ENCODE data around the gene NAT10. TPM values are rescaled to one million over a fixed set of nuclear protein-coding genes. Genes with fewer than 3 reads are reported as not detected.
"Not testable (repeated sequence)": the region's sequence is repeated elsewhere in the genome, so short reads cannot be mapped to it uniquely, and the experiment has no call there.

The NAT10 gene
- total RNA-seq, 1 experiment from 2014 or later, result 48.7 TPM

- no peak for TF ChIP-seq EZH2 (IDR thresholded peaks at IDR 0.05; ENCODE audit: low read length, unreplicated experiment)
- no peak for TF ChIP-seq EZH2phosphoT487 (IDR thresholded peaks at IDR 0.05; ENCODE audit: borderline replicate concordance, low read length)
- no peak for TF ChIP-seq CTCF (conservative IDR thresholded peaks at IDR 0.05; ENCODE audit: low read depth, low read length)
- Histone ChIP-seq H3K9me3 (ENCODE audit: low read length) (no peaks in the 10 kb centered on the region), H3K9me2 (replicated peaks; ENCODE audit: low read length) (no peaks in the 10 kb centered on the region), H3K4me3 (ENCODE audit: low read length) (no peak overlapping the region), H3K79me2 (ENCODE audit: low read length) (peaks cover 99% of the 10 kb centered on the region), H3K27me3 (ENCODE audit: low read length) (no peaks in the 10 kb centered on the region), H4K20me1 (ENCODE audit: low read length) (peaks cover 68% of the 10 kb centered on the region), H2AFZ (ENCODE audit: low read length) (no peak overlapping the region), H3K4me1 (ENCODE audit: insufficient read depth, low read length) (no peaks in the 10 kb centered on the region), H3F3A (ENCODE audit: low read length, unreplicated experiment) (no peaks in the 10 kb centered on the region), H3K36me3 (ENCODE audit: low read depth, low read length) (peaks cover 26% of the 10 kb centered on the region), H3K9ac (ENCODE audit: low read length) (no peak overlapping the region), H3K27ac (ENCODE audit: low read length) (no peak overlapping the region), H3K4me2 (ENCODE audit: low read length) (no peak overlapping the region)
- ATAC-seq, result peak; percentile 84
- intact Hi-C loops (cut with micrococcal nuclease), result no loop called here
- CTCF ChIA-PET, result no interaction called here
- BruUV-seq (replicated peaks), result no TSS peak
- POLR2A ChIA-PET (ENCODE audit: unreplicated experiment), result no interaction called here
- peak; percentile 27 for DNase-seq
Observed at GRCh38 chr11:34068111-34068510, 37.3 kb upstream of the NAT10 start.

GRCh38 chr11:34071306-34071705 is 34.1 kb upstream of the NAT10 start:
- peaks cover 10% of the 10 kb centered on the region for H3F3A ChIP-seq (ENCODE audit: low read length, unreplicated experiment)
- H3K9me3 ChIP-seq (ENCODE audit: low read length); H3K27ac ChIP-seq (ENCODE audit: low read length); H3K9ac ChIP-seq (ENCODE audit: low read length); H2AFZ ChIP-seq (ENCODE audit: low read length); CTCF ChIA-PET; BruUV-seq (replicated peaks); H3K9me2 ChIP-seq (replicated peaks; ENCODE audit: low read length); intact Hi-C loops (cut with micrococcal nuclease); H3K27me3 ChIP-seq (ENCODE audit: low read length); DNase-seq; H3K4me2 ChIP-seq (ENCODE audit: low read length); H3K4me3 ChIP-seq (ENCODE audit: low read length); ATAC-seq: not testable (repeated sequence)
- peaks cover 88% of the 10 kb centered on the region for H3K79me2 ChIP-seq (ENCODE audit: low read length)
- peaks cover 38% of the 10 kb centered on the region for H3K36me3 ChIP-seq (ENCODE audit: low read depth, low read length)
- POLR2A ChIA-PET (ENCODE audit: unreplicated experiment), result interaction anchor here (0.6 kb wide), 1 partner anchor 9 kb away, joined by 5 read pairs; no protein-coding TSS in a partner anchor
- H4K20me1 ChIP-seq (ENCODE audit: low read length), result peaks cover 81% of the 10 kb centered on the region
- H3K4me1 ChIP-seq (ENCODE audit: insufficient read depth, low read length), result peaks cover 28% of the 10 kb centered on the region

- H3K27me3 ChIP-seq (ENCODE audit: low read length), result no peaks in the 10 kb centered on the region
- CTCF ChIA-PET, result no interaction called here
Observed at GRCh38 chr11:34072041-34072440, 33.4 kb upstream of the NAT10 start.

More at GRCh38 chr11:34072041-34072440, 33.4 kb upstream of the NAT10 start:
- ATAC-seq (no peak), DNase-seq (no peak)
- Histone ChIP-seq H3K4me3 (ENCODE audit: low read length) (no peak overlapping the region), H3K36me3 (ENCODE audit: low read depth, low read length) (peaks cover 44% of the 10 kb centered on the region), H3K27ac (ENCODE audit: low read length) (no peak overlapping the region), H3K9me2 (replicated peaks; ENCODE audit: low read length) (no peaks in the 10 kb centered on the region), H3K79me2 (ENCODE audit: low read length) (peaks cover 87% of the 10 kb centered on the region), H3K4me1 (ENCODE audit: insufficient read depth, low read length) (peaks cover 29% of the 10 kb centered on the region), H4K20me1 (ENCODE audit: low read length) (peaks cover 82% of the 10 kb centered on the region), H3K9ac (ENCODE audit: low read length) (no peak overlapping the region), H3K9me3 (ENCODE audit: low read length) (no peaks in the 10 kb centered on the region), H2AFZ (ENCODE audit: low read length) (no peak overlapping the region), H3K4me2 (ENCODE audit: low read length) (no peak overlapping the region), H3F3A (ENCODE audit: low read length, unreplicated experiment) (peaks cover 10% of the 10 kb centered on the region)
- intact Hi-C loops (cut with micrococcal nuclease), result no loop called here
- BruUV-seq (replicated peaks), result no TSS peak
- POLR2A ChIA-PET (ENCODE audit: unreplicated experiment), result interaction anchor here (0.6 kb wide), 1 partner anchor 28 kb away, joined by 8 read pairs; no protein-coding TSS in a partner anchor
- TF ChIP-seq EZH2phosphoT487 (IDR thresholded peaks at IDR 0.05; ENCODE audit: borderline replicate concordance, low read length) (no peak), CTCF (conservative IDR thresholded peaks at IDR 0.05; ENCODE audit: low read depth, low read length) (no peak), EZH2 (IDR thresholded peaks at IDR 0.05; ENCODE audit: low read length, unreplicated experiment) (no peak)
